HG03139 (cell line): ENCODE results near the gene THBS3.
"Not testable (repeated sequence)": the region's sequence is repeated elsewhere in the genome, so short reads cannot be mapped to it uniquely, and the experiment has no call there.

Experiments used
- ATAC-seq: cut with Tn5 transposase; IDR thresholded peaks from one replicate; pipeline ENCODE4 v1.9.1; 2021; ENCODE audit not compliant: unreplicated experiment

THBS3 gene

GRCh38 chr1:155207806-155208540, at the start of gene THBS3:
Gene THBS3 (minus strand): TSS chr1:155207897. CDS start chr1:155207876, 21 bp downstream.
- ATAC-seq, result no peak

GRCh38 chr1:155256058-155256852, 48.6 kb upstream of the THBS3 start:
- ATAC-seq, result no peak

- no peak for ATAC-seq
Observed at GRCh38 chr1:155255243-155256007, 47.7 kb upstream of the THBS3 start, which contains the start of gene ENTREP3. Gene ENTREP3 (minus strand): TSS chr1:155255483. CDS start chr1:155254877, 606 bp downstream.

- no peak for ATAC-seq
Observed at GRCh38 chr1:155254714-155255242, 47.1 kb upstream of the THBS3 start.

GRCh38 chr1:155254228-155254713, 46.6 kb upstream of the THBS3 start:
- ATAC-seq, result no peak

GRCh38 chr1:155253797-155254196, 46.1 kb upstream of the THBS3 start:
- no peak for ATAC-seq

GRCh38 chr1:155253208-155253607, 45.5 kb upstream of the THBS3 start:
- ATAC-seq, result no peak

- ATAC-seq, result no peak
Observed at GRCh38 chr1:155251566-155251965, 43.9 kb upstream of the THBS3 start.

- peak; percentile 76 for ATAC-seq
Observed at GRCh38 chr1:155250633-155251449, 43.1 kb upstream of the THBS3 start.

- peak; percentile 8 for ATAC-seq
Observed at GRCh38 chr1:155250246-155250632, 42.5 kb upstream of the THBS3 start.

GRCh38 chr1:155247667-155248553, 40.2 kb upstream of the THBS3 start:
- no peak for ATAC-seq

GRCh38 chr1:155246796-155247195, 39.1 kb upstream of the THBS3 start:
- ATAC-seq, result not testable (repeated sequence)

GRCh38 chr1:155245163-155245524, 37.4 kb upstream of the THBS3 start:
- ATAC-seq, result no peak

- peak; percentile 74 for ATAC-seq
Observed at GRCh38 chr1:155244368-155245162, 36.9 kb upstream of the THBS3 start.

GRCh38 chr1:155242805-155243358, 35.2 kb upstream of the THBS3 start:
- no peak for ATAC-seq

GRCh38 chr1:155241841-155242264, 34.2 kb upstream of the THBS3 start:
- no peak for ATAC-seq

- no peak for ATAC-seq
Observed at GRCh38 chr1:155241069-155241679, 33.5 kb upstream of the THBS3 start.

GRCh38 chr1:155236451-155236850, 28.8 kb upstream of the THBS3 start:
- no peak for ATAC-seq
